SK-N-DZ (cell line): ENCODE data around the gene VAV3.
"Not testable (repeated sequence)": the region's sequence is repeated elsewhere in the genome, so short reads cannot be mapped to it uniquely, and the experiment has no call there.

ENCODE experiments used
- DNase-seq: peaks from one replicate; pipeline ENCODE4 v3.0.0-alpha.2; 2015; ENCODE audit warnings: low spot score

VAV3 gene

DNA sequence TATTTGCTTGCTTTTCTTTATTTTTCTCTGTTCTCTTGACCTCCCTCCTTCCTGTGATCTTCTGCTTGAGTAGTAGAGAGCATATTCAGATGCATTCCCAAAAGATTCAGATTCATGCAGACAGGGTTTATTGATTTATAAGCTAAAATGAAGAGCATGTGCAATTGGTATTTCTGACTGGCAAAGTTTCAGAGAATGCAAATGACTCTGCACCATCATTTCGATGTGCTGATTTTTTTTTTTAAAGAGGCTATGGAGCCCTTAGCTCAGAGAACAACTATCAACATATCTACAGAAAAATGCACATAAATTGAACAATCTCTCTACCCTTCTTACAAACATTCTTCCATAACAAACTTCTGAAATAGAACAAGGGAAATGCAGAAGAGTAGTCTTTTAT is 312.0 kb downstream of the VAV3 start:
- no peak for DNase-seq

DNA sequence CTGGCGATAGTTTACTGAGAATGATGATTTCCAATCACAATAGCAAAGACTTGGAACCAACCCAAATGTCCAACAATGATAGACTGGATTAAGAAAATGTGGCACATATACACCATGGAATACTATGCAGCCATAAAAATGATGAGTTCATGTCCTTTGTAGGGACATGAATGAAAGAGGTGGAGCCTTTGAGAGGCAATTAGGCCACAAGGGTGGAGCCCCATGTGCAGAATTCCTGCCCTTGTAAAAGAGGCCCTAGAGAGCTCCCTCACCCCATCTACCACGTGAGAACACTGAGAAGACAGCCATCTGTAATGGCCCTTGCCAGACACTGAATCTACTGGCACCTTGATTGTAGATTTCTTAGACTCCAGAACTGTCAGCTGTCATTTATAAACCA is 314.2 kb downstream of the VAV3 start:
- not testable (repeated sequence) for DNase-seq

DNA sequence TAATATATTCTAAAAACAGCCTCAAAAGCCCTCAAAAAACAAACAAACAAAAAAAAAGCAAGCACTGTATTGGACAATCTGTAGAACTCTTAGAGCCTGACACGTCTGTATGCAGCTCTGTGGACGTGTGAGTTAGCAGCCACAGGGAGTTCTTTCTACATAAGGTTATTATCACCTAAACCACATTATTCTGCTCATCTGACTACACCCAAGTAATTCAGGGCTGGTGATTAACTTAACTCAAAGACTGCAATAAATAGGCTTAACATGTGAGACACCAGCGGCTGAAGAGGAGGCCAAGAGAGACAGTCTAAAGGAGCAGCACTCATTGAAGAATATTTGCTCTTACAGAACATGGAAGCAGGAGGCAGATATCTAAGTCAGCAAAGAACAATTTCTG is 316.0 kb downstream of the VAV3 start:
- no peak for DNase-seq

DNA sequence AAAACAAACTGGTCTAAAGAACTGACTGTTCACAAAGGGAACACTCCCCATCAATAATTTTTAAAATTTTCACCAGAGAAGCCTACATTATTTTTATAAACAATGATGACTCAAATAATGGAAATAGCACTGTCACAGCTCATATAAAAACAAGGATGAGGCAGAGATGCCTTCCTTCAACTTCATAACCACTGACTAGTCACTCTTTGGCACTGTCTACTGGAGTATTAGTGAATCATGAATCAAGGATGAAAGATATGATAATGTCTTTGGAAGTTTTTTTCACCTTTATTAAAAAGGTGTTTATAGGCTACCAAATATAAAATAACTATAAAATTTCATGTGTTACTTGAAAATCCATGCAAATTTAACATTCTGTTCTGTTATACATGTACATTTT is 316.9 kb downstream of the VAV3 start:
- no peak for DNase-seq

DNA sequence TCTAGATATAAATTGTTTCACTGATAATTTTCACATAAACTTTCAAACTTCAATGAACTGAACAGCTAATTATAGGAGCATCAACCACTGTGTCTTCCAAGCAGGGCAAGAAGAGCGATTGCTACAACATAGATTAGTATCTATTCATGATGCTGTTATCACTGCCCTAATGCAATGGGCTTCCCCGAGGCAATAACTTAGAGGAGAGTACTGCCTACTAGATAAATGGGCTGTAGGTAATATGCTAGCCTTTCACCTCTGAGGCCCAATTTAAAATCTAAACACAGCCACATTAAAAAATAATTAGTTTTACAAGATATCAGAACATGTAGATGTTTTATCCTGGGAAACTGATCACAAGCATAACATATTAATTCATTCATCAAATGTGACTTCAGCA is 318.0 kb downstream of the VAV3 start:
- no peak for DNase-seq

DNA sequence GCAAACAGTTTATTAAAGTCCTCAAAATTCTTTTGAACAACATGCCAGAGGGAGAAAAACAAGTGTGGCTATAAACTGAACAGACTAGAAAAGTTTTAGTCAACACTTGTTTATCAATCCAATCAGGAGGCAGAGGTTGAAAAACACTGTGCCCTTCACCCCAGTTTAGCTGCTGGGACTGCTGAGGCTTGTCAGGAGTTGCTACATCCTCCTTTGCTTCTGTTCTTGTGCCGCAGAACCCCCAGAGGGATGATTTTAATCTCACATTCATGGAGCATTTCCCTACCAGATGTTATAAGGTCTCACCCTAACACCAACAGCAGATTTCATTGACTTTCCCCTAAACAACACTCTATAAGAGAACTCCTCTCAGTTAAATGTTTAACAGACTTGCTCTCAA is 321.2 kb downstream of the VAV3 start:
- no peak for DNase-seq

DNA sequence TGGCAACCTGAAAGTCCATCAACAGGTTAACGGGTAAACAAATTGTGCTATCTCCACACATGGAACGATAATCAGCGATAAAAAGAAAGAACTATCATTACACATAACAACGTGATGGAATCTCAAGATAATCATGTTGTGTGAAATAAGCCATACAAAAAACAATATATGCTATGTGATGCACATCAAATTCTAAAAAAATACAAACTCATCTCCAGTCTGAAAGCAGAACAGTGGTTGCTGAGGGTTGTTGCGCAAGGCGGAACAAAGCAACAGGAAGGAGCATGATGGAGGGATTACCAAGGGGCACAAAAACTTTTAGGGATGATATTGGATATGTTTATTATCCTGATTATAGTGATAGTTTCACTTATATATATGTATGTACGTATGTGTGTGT is 324.8 kb downstream of the VAV3 start:
- no peak for DNase-seq

DNA sequence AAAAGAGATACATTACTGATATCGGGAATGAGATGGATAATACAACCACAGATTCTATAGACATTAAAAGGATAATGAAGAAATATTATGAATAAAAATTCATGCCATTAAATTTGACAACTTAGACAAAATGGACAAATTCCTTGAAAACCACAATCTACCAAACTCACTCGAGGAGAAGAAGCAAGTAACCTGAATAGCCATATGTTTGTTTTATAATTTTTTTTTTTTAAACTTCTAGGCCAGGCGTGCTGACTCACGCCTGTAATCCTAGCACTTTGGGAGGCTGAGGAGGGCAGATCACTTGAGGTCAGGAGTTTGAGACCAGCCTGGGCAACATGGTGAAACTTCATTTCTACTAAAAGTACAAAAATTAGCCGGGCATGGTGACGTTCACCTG is 327.9 kb downstream of the VAV3 start:
- DNase-seq, result no peak

DNA sequence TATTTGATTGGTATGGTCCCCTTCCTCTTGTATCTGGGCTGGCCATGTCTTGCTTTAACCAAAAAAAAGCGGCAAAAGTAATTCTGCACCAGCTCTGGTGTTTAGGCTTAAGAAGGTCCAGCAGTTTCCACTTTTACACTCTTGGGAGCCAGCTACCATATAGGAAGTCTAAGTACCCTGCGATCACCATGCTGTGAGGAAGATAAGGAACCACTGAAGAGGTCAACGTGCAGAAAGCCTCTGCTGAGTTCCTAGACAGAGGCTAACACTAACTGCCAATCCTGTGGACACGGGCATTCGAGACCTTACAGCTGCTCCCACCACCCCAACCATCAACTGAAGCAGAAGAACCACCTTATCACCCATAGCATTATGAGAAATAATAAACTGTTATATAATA is 331.4 kb downstream of the VAV3 start:
- DNase-seq, result no peak

DNA sequence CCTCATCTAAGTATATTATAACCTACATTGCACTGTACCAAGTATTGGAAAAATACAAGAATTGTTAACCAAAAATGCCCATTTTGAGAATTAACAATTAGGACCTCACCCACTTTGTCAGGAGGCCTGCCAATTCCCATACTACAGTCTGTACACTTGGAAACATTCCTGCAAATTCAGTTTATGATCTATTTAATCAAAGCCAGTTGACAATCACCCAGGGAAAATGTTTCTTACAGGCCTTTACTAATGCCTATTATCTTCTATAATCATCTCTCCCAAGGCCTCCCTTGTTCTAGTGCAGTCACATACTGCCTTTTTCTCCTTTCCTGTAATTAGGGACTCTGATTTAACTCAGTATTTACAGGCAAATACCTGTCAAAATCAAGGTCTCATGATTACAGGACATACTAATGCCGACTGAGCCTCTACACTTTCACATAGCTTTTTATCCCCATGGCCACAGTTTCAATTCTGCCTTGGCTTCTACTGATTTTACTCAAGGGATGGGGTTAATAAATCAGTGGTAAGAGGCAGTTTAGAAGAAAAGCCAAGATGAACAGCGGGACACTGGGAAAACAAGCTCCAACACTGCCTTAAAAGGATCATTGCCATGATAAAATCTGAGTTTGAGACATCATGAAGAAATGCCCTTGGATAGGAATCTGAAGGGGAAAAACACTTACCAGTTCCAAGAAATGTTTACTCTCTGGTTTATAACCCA is 338.7 kb downstream of the VAV3 start:
- peak; percentile 40 for DNase-seq

DNA sequence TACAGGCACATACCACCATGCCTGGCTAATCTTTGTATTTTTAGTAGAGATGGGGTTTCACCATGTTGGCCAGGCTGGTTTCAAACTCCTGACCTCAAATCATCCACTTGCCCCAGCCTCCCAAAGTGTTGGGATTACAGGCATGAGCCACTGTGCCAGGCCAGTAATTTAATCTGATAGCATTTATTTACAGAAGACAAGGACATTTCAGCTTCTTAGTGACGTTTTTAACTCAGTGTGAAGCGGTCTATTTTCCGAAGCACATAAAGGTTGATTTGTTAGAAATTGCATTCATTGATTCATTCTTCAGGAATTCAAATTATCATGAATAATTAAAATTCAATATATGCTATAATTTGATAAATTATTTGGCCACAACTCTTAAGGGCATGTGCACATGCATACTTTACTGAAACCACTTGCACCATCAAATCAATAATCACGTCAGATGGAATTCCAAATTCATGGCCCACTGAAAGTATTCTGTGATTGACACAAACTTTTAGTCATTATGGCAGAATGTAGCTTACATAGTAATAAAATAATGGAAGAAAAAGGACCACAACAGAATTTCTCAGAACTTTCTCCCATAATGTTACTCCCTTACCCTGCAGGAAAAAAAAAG is 339.5 kb downstream of the VAV3 start:
- no peak for DNase-seq

DNA sequence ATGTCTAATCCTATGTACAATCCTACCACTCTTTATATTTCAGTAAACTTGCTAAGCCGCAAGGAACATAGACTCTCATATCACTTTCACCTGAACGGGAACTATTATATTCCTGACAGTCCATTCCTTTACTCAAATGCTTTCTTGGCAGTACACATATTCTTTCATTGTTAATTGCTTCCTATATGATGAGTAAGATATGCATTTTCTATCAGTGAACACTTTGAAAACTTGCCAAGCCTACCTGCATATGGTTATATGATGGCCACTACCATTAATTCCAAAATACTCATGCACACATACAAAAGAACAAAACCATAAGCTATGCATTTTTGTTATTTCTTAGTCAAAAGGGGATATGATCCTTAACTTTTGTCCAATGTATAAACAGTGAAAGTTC is 341.5 kb downstream of the VAV3 start:
- no peak for DNase-seq

DNA sequence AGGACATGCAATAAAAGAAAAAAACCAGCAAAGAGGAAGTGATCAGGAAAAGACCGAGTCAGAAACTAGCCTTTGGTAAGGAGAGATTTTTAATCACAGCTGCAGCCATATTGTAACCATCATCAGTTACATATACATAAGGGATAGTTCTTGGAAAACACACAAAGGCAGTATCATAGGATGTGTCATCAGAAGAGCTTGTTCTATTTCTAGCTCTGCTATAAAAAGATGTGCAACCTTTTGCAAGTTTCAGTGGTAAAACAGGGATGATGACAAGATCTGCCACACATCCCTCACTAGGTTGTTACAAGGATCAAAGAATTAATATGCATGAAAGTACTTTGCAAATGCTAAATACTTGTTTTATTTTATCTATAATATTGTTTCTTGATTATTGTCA is 342.0 kb downstream of the VAV3 start:
- DNase-seq, result no peak

DNA sequence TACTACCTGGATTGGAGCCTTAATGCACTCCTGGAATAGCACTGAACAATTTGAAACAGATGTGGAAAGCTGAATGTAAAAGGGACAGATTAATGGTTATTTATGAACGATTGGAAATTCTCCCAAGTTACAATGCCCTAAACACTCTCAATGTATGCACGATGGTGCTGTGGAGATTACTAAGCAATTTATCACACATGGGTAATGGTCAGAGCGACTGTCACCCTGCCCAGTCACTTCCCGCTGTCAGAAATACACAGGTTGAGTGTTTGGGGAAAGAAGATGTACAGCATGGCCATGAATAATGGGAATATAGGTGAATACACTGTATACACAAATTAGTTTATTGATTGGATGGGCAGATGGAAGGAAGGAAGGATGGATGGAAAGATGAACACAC is 342.4 kb downstream of the VAV3 start:
- DNase-seq, result no peak

DNA sequence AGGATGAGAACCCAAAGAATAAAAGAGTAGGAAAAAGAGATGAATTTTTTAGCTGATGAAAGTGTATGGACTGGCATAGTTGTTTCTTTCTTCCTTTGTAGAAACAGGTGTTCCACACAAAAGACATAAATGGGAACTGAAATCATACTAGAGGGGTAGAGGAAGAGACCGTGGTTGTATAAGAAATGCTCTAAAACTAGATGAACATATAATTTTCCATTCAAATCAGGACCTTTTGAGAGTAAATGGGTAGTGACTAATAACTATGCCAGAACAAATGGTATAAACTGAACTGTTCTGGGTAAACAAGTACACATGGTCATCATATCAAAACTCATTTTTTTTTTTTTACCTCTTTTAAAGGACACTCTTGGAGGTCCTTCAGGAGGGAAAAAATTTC is 344.2 kb downstream of the VAV3 start:
- DNase-seq, result no peak

DNA sequence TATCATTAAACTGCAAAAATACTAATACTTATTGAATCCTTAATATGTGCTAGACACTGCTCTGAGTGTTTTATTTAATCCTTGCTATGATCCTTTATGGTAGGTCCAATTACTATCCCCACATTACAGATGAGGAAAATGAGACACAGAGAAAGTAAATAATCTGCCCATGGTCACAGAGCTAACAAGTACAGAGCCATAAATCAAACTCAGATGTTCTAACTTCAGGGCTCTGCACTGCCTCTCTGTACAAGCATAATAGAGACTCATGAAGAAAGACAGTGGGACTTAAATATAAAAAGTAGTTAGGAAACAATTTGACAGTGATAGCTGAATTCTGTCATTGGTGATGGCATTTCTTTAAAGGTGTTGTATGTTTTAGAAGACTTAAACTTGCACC is 346.4 kb downstream of the VAV3 start:
- DNase-seq, result no peak

DNA sequence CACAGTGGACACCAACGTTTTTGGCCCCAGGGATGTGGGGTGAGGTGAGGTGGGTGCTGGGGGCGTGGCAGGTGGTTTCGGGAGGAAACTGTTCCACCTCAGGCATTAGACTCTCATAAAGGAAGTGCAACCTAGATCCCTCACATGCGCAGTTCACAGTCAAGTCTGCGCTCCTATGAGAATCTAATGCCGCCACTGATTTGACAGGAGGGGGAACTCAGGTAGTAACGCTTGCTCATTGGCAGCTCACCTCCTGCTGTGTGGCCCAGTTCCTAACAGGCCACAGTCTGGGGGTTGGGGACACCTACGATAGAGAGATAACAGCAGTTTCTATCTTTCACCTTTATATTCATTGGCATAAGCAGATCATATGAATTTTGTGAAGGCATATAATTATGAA is 347.1 kb downstream of the VAV3 start:
- DNase-seq, result no peak

DNA sequence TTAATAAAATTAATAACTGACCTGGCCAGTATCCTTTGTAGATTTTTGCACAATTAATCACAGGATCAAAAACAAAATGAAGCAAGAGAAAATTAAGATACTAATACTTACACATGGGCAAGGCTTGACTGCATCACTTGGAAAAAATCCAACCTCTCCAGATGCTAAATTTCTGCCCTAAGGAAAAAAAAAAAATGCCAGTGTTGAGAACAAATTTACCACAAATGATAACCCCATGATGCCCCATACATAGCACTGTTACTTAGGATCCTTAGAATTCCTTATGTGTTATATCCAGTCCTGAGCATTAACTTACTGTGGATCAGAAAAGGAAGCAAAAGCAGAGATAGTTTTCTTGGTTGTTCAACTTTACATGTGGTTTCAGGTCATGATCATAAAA is 347.5 kb downstream of the VAV3 start:
- DNase-seq, result no peak

DNA sequence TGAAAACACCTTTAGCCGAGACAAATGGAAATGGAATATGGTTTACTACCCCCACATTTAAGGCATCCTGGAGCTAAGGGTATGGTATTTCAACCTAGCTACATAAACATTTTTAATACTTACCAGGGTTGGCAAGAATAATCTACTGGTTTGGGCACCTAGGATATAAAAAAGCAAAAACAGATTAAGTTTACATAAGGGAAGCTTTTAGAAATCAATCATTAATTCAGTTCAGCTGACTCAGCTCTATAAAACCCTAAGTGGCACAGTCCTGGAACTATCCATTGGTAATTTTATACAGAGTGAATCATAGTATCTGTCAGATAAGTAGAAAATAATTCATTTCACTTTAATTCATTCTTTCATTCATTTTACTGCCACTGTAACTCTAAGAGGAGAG is 355.2 kb downstream of the VAV3 start:
- no peak for DNase-seq

DNA sequence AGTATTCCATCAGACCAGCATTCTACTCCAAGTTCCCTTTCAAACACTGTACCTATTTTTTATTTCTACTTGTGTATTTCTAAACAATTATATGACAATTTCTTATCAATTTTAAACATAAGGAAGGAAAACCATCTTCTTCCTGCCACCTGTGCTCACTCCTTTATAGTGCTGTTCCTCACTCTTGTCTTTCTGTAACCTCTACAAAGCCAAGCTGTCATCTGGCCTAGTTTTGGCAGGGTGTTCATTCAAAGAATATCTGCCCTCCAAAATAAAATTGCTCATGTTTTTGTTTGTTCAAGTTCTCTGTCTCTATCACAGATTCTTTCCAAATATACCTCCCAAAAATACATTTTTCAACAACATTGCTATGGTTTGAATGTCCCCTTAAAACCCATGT is 360.2 kb downstream of the VAV3 start:
- DNase-seq, result no peak

DNA sequence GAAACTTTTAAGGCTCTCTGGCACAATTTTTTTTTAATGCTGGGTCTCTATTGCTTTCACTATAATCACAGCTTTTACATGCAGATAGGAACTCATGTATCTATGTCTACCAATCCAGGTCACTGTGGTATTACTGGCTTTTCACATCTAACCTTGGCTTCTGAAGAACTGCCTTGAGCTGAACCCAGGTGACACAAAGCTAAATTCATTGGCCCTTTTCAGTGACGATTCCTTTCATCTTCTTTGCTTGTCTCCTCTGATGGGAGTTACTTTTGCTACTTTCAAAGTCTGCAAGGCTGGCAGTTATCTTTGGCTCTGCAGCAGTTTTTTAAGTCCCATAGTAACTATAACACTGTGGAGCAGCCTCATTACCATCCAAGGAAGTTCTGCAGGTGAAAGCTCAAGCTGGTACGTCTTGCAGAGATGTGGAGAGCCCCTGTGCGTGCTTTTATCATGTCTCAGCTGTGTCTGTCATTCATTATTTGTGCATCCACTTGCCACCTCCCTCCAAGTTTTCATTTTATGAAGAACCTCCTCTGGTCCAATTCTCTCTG is 364.3 kb downstream of the VAV3 start:
- no peak for DNase-seq

DNA sequence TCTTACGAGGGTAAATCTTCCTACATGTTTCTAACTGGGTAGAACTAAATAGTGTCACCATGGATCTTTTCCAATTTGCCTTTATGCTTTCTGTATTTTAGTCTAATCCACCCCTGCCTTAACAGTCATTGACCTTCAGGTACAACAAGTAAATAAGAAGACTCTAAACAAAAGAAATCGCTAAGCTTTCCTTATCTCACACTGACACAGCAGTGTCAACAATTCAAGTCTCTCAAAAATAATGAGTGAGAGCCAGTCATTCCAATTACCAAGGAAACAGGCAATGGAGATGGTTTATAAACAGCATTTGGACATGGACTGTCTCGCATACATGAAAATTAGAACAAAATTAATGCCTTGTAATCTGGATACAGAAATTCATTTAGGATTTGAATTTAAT is 365.8 kb downstream of the VAV3 start:
- no peak for DNase-seq

DNA sequence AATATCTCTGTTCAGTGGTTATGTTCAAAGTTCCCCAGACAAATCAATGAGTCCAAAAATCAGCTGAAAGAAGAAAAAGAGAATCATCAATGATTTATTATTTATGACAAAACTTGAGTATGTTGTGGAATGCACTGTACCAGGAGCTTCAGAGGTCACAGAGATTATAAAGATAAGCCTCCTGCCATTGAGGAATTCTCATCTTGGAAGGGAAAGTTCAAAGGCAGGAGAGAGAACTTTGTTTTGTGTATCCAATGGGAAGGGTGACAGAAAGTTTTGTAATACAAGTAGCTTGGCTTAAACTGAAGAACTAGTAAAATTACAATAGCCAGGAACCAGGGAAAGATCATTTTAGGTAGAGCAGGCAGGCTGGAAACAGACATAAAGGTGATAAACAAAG is 367.7 kb downstream of the VAV3 start:
- DNase-seq, result no peak

DNA sequence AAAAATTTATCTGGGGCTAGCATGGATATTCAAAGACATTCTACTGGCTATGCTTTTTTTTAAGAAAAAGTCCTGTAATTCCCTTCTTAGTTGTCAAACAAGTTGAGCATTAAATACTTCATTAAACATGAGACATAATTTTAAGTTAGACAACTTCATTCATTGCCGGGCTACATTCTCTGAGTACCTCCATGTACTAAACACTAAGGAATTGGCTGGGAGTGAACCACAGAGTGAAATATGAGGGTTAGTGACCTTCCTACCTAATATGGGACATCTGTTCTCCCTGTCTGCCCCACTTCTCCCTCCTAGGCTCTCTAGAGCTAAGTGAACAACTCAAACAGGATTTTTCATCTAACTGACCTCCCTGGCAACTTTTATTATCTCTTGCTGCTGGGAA is 370.4 kb downstream of the VAV3 start:
- DNase-seq, result no peak
